B cell (primary cell): ENCODE data around the gene RBM26. TPM values are rescaled to one million over a fixed set of nuclear protein-coding genes. Genes with fewer than 3 reads are reported as not detected.

Experiments used
- ATAC-seq: fragments of 200-7000 bp; cut with Tn5 transposase; one replicate; pipeline ENCODE4 v1.10.0; 2021; ENCODE audit warnings: low read depth, mild to moderate bottlenecking, moderate number of reproducible peaks, moderate library complexity
- CTCF ChIA-PET: fragments of 350-600 bp; sonication (Branson Sonifier 250); formaldehyde crosslinking; loops from one replicate; lab custom pipeline; 2021; ENCODE audit warnings: antibody characterized with exemption, inconsistent platforms; lab: Charles Lee
- POLR2A ChIA-PET: fragments of 350-600 bp; sonication (Branson Sonifier 250); formaldehyde crosslinking; loops from one replicate; lab custom pipeline; 2021; ENCODE audit warnings: antibody characterized with exemption; lab: Charles Lee
- DNase-seq: peaks from one replicate; pipeline ENCODE4 v3.0.0; 2013
- H2AFZ ChIP-seq: 2 replicates; pipeline ENCODE4 v1.6.1; 2012; ENCODE audit warnings: mild to moderate bottlenecking, low read depth, low read length; ENCODE audit not compliant: insufficient read depth, poor library complexity, severe bottlenecking
- H3K27ac ChIP-seq, 2 donors: 1 replicate in 1 of 2; 2 replicates in 1 of 2; pipeline ENCODE4 v1.5.1; 2012 to 2013; ENCODE audit warnings: low read length in 2 of 2, mild to moderate bottlenecking in 2 of 2, moderate library complexity in 1 of 2
- H3K27me3 ChIP-seq, 4 experiments: fragments of 200-600 bp in 1 of 4; sonication (generic) in 1 of 4; replicated peaks in 1 of 4; 1 replicate in 2 of 4; 2 replicates in 2 of 4; pipeline versions ENCODE4 v1.6.1 to v1.7.0; 2013 to 2016; ENCODE audit warnings: low read length in 3 of 4, mild to moderate bottlenecking in 2 of 4, mixed read lengths in 1 of 4, moderate library complexity in 1 of 4; ENCODE audit not compliant: insufficient read depth in 4 of 4, control insufficient read depth in 3 of 4; ENCODE audit errors: control extremely low read depth in 1 of 4
- H3K36me3 ChIP-seq, 2 experiments: replicated peaks in 1 of 2; 1 replicate in 1 of 2; 2 replicates in 1 of 2; pipeline versions ENCODE4 v1.6.1 to v1.7.1; 2013; ENCODE audit warnings: low read length in 1 of 2; ENCODE audit not compliant: insufficient read depth in 2 of 2, control insufficient read depth in 1 of 2; ENCODE audit errors: control extremely low read depth in 1 of 2, extremely low read depth in 1 of 2
- H3K4me1 ChIP-seq, 2 donors: fragments of 200-600 bp in 1 of 2; sonication (generic) in 1 of 2; 1 replicate in 1 of 2; 2 replicates in 1 of 2; pipeline versions ENCODE4 v1.5.1 to v1.6.1; 2013 to 2017; ENCODE audit warnings: low read length in 2 of 2; ENCODE audit not compliant: control insufficient read depth in 2 of 2, insufficient read depth in 2 of 2
- H3K4me2 ChIP-seq: replicated peaks from 2 replicates; pipeline ENCODE3; 2012; ENCODE audit warnings: mild to moderate bottlenecking, low read depth, low read length; ENCODE audit not compliant: poor library complexity, severe bottlenecking
- H3K4me3 ChIP-seq, 5 experiments: fragments of 200-600 bp in 1 of 5; sonication (generic) in 1 of 5; 1 replicate in 3 of 5; 2 replicates in 2 of 5; pipeline versions ENCODE4 v1.5.1 to v1.7.0; 2011 to 2016; ENCODE audit warnings: low read length in 4 of 5, mild to moderate bottlenecking in 4 of 5, low read depth in 2 of 5, control low read depth in 1 of 5, moderate library complexity in 1 of 5; ENCODE audit not compliant: insufficient read depth in 1 of 5; ENCODE audit errors: control extremely low read depth in 1 of 5, extremely low read depth in 1 of 5
- H3K79me2 ChIP-seq: fragments of 200-600 bp; sonication (generic); one replicate; pipeline ENCODE4 v1.6.0; 2016; ENCODE audit warnings: low read length; ENCODE audit not compliant: control insufficient read depth, insufficient read depth
- H3K9ac ChIP-seq: fragments of 200-600 bp; sonication (generic); 2 replicates; pipeline ENCODE4 v1.6.1; 2017; ENCODE audit warnings: mild to moderate bottlenecking, low read length, moderate library complexity
- H3K9me3 ChIP-seq, 3 donors: one replicate each; pipeline versions ENCODE4 v1.6.1 to v1.7.1; 2013; ENCODE audit warnings: low read length in 2 of 3; ENCODE audit not compliant: control insufficient read depth in 2 of 3, insufficient read depth in 1 of 3; ENCODE audit errors: control extremely low read depth in 1 of 3
- H4K20me1 ChIP-seq: 2 replicates; pipeline ENCODE4 v1.6.0; 2012; ENCODE audit warnings: mild to moderate bottlenecking, low read length; ENCODE audit not compliant: insufficient read depth, control insufficient read depth, poor library complexity, severe bottlenecking
- H3K27ac Mint-ChIP-seq: one replicate; pipeline ENCODE4 v1.8.0; 2021; ENCODE audit warnings: mixed read lengths
- H3K27me3 Mint-ChIP-seq: one replicate; pipeline ENCODE4 v1.8.0; 2021; ENCODE audit warnings: mixed read lengths
- H3K4me1 Mint-ChIP-seq: one replicate; pipeline ENCODE4 v1.8.0; 2021; ENCODE audit warnings: mixed read lengths
- H3K4me3 Mint-ChIP-seq: one replicate; pipeline ENCODE4 v1.8.0; 2021; ENCODE audit warnings: mixed read lengths
- H3K9me3 Mint-ChIP-seq: one replicate; pipeline ENCODE4 v1.8.0; 2022; ENCODE audit warnings: mixed read lengths; ENCODE audit not compliant: insufficient read depth
- EZH2 ChIP-seq: IDR thresholded peaks from 2 replicates; pipeline ENCODE4 v1.6.1; 2012; ENCODE audit warnings: borderline replicate concordance, low read depth, mild to moderate bottlenecking, moderate library complexity, low read length; ENCODE audit not compliant: insufficient read depth, poor library complexity, severe bottlenecking
- WGBS: methylation state at CpG from one replicate; pipeline ENCODE4 v1.1.5; 2013; ENCODE audit warnings: missing lambda C conversion rate; ENCODE audit not compliant: insufficient coverage; 5-methylcytosine and 5-hydroxymethylcytosine counted together
- intact Hi-C: fragments of 100-400 bp; cut with micrococcal nuclease; formaldehyde crosslinking; loops from one replicate; pipeline ENCODE4 v1.10.0; 2022
- polyA plus RNA-seq: library from polyadenylated mRNA; depleted of rRNA; stranded (reverse); fragments of >200 nt; gene quantifications from 2 replicates; pipeline ENCODE4 v1.2.3, GENCODE V29; 2012
- total RNA-seq, 2 donors: library from RNA; stranded (reverse); fragments of 120-200 nt in 1 of 2; gene quantifications; 1 replicate in 1 of 2; 2 replicates in 1 of 2; pipeline versions ENCODE4 v1.2.3 to v1.2.4, GENCODE V29; 2013 to 2022
- TF ChIP-seq, protein P1 (sequence below): fragments of 200-600 bp; IDR thresholded peaks from one replicate; pipeline ENCODE4 v1.8.0; 2022; ENCODE audit warnings: antibody characterized with exemption, mild to moderate bottlenecking

Gene RBM26
- total and polyA plus RNA-seq, 2 donors (not counting 1 experiment from before 2014, with no cell fraction given): 34.5 to 159 TPM

GRCh38 chr13:79442706-79443105, 36.7 kb upstream of the RBM26 start:
- CTCF ChIA-PET: interaction anchor here (1.0 to 2.6 kb wide), 2 partner anchors 10 to 18 kb away, joined by 3 to 10 read pairs; no protein-coding TSS in a partner anchor
- H3K4me1 ChIP-seq: no peaks in the 10 kb centered on the region
- no peaks in the 10 kb centered on the region for H3K4me1 Mint-ChIP-seq
- no peaks in the 10 kb centered on the region for H3K36me3 ChIP-seq
- WGBS: no CpG with 5 or more reads among the region's 3 CpGs
- H3K9me3 ChIP-seq: no peaks in the 10 kb centered on the region
- H4K20me1 ChIP-seq: no peaks in the 10 kb centered on the region
- H3K4me2 ChIP-seq: no peak overlapping the region
- no peaks in the 10 kb centered on the region for H3K9me3 Mint-ChIP-seq
- POLR2A ChIA-PET: no interaction called here
- no peak overlapping the region for H3K9ac ChIP-seq
- H3K4me3 Mint-ChIP-seq: no peak overlapping the region
- no peak overlapping the region for H3K27ac Mint-ChIP-seq
- intact Hi-C loops: no loop called here
- DNase-seq: no peak
- H2AFZ ChIP-seq: no peak overlapping the region
- no peaks in the 10 kb centered on the region for H3K27me3 ChIP-seq
- TF ChIP-seq, protein P1, sequence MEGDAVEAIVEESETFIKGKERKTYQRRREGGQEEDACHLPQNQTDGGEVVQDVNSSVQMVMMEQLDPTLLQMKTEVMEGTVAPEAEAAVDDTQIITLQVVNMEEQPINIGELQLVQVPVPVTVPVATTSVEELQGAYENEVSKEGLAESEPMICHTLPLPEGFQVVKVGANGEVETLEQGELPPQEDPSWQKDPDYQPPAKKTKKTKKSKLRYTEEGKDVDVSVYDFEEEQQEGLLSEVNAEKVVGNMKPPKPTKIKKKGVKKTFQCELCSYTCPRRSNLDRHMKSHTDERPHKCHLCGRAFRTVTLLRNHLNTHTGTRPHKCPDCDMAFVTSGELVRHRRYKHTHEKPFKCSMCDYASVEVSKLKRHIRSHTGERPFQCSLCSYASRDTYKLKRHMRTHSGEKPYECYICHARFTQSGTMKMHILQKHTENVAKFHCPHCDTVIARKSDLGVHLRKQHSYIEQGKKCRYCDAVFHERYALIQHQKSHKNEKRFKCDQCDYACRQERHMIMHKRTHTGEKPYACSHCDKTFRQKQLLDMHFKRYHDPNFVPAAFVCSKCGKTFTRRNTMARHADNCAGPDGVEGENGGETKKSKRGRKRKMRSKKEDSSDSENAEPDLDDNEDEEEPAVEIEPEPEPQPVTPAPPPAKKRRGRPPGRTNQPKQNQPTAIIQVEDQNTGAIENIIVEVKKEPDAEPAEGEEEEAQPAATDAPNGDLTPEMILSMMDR: no peak
- TF ChIP-seq EZH2: no peak
- no peaks in the 10 kb centered on the region for H3K79me2 ChIP-seq
- H3K4me3 ChIP-seq: no peak overlapping the region
- peaks cover 8% of the 10 kb centered on the region for H3K27me3 Mint-ChIP-seq
- H3K27ac ChIP-seq: no peak overlapping the region
- no peak for ATAC-seq

DNA sequence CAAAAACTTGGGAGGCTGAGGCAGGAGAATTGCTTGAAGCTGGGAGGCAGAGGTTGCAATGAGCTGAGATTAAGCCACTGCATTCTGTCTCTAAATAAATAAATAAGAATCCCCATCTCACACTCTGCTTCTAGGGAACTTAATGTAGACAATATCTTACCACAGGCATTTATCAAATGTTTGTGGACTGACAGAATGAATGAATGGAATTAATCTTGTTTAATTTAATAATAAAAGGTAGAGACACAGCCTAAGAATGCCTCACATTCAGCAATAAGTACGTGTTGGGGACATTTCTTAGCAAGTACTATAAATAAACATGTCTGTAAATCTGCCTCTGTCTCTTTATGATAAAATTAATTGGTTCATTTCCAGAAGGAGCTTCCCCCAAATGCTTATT, 36.2 kb upstream of the RBM26 start:
- no peak overlapping the region for H3K4me2 ChIP-seq
- CTCF ChIA-PET: interaction anchor here (2.6 kb wide), 1 partner anchor 18 kb away, joined by 10 read pairs; no protein-coding TSS in a partner anchor
- no peaks in the 10 kb centered on the region for H3K4me1 ChIP-seq
- H3K9ac ChIP-seq: no peak overlapping the region
- no peak overlapping the region for H3K4me3 ChIP-seq
- no CpG with 5 or more reads among the region's 1 CpG for WGBS
- no peak overlapping the region for H3K27ac ChIP-seq
- Mint-ChIP-seq H3K4me3 (no peak overlapping the region), H3K4me1 (no peaks in the 10 kb centered on the region), H3K9me3 (no peaks in the 10 kb centered on the region), H3K27me3 (peaks cover 8% of the 10 kb centered on the region), H3K27ac (no peak overlapping the region)
- H2AFZ ChIP-seq: no peak overlapping the region
- no peak for DNase-seq
- ATAC-seq: no peak
- no peaks in the 10 kb centered on the region for H3K79me2 ChIP-seq
- H4K20me1 ChIP-seq: no peaks in the 10 kb centered on the region
- intact Hi-C loops: no loop called here
- POLR2A ChIA-PET: no interaction called here
- H3K27me3 ChIP-seq: no peaks in the 10 kb centered on the region
- no peaks in the 10 kb centered on the region for H3K36me3 ChIP-seq
- no peaks in the 10 kb centered on the region for H3K9me3 ChIP-seq
- TF ChIP-seq, protein P1: no peak
- TF ChIP-seq EZH2: no peak
